Astrocyte (in vitro differentiated cells and primary cell): ENCODE results near the gene PRSS50.

Experiments used
- CTCF ChIP-seq: IDR thresholded peaks from 2 replicates; pipeline ENCODE4 v1.5.1; 2011; ENCODE audit warnings: low read depth, mild to moderate bottlenecking, inconsistent platforms, low read length, moderate library complexity; ENCODE audit not compliant: insufficient read depth
- EZH2 ChIP-seq: IDR thresholded peaks from 2 replicates; pipeline ENCODE4 v1.6.1; 2012; ENCODE audit warnings: mild to moderate bottlenecking, low read length, inconsistent platforms; ENCODE audit not compliant: insufficient read depth

- TF ChIP-seq CTCF = no peak
- TF ChIP-seq EZH2 = no peak
These were observed 34.7 kb downstream of the PRSS50 start for GRCh38 chr3:46682974-46683373.
